Adrenal gland (tissue), 12 donors: Measurements from ENCODE around the gene UPK2. TPM values are rescaled to one million over a fixed set of nuclear protein-coding genes. Genes with fewer than 3 reads are reported as not detected.
"Not testable (repeated sequence)": the region's sequence is repeated elsewhere in the genome, so short reads cannot be mapped to it uniquely, and the experiment has no call there.

Experiments used
- DNase-seq, 7 donors: peaks; one replicate each; pipeline ENCODE4 v3.0.0-alpha.2; 2019 to 2020
- H3K27ac ChIP-seq, 5 donors: fragments of 200-600 bp; sonication (generic) in 4 of 5; 1 replicate in 3 of 5; 2 replicates in 2 of 5; pipeline versions ENCODE4 v1.5.1 to v1.8.0; 2016 to 2020; ENCODE audit warnings: mild to moderate bottlenecking in 1 of 5
- H3K27me3 ChIP-seq: fragments of 200-600 bp; 2 replicates; pipeline ENCODE4 v1.8.0; 2021
- H3K36me3 ChIP-seq, 2 donors: fragments of 200-600 bp; replicated peaks in 1 of 2; 1 replicate in 1 of 2; 2 replicates in 1 of 2; pipeline versions ENCODE4 v1.5.1 to v1.8.0; 2018 to 2022
- H3K4me1 ChIP-seq, 2 donors: fragments of 200-600 bp; replicated peaks in 1 of 2; 1 replicate in 1 of 2; 2 replicates in 1 of 2; pipeline versions ENCODE4 v1.5.1 to v1.8.0; 2018 to 2021
- H3K4me3 ChIP-seq, 4 donors: fragments of 200-600 bp; sonication (generic) in 3 of 4; one replicate each; pipeline ENCODE4 v1.5.1; 2016 to 2018
- H3K9me3 ChIP-seq, 3 donors: fragments of 200-600 bp; sonication (generic) in 1 of 3; replicated peaks in 1 of 3; 1 replicate in 2 of 3; 2 replicates in 1 of 3; pipeline versions ENCODE4 v1.5.1 to v1.8.0; 2016 to 2021
- CTCF ChIP-seq, 6 experiments: fragments of 450-650 bp in 4 of 6; fragments of 200-600 bp in 2 of 6; sonication (generic) in 1 of 6; IDR thresholded peaks; 1 replicate in 5 of 6; 2 replicates in 1 of 6; pipeline versions ENCODE4 v1.5.1 to v1.8.0; 2016 to 2021; ENCODE audit warnings: antibody characterized with exemption in 6 of 6, mild to moderate bottlenecking in 2 of 6, moderate library complexity in 1 of 6
- POLR2A ChIP-seq, 2 donors: fragments of 450-650 bp; IDR thresholded peaks; one replicate each; pipeline ENCODE4 v1.6.1; 2017; ENCODE audit warnings: antibody characterized with exemption in 2 of 2, mild to moderate bottlenecking in 2 of 2, moderate library complexity in 1 of 2
- WGBS, 4 donors: extraction: QIAGEN DNeasy Blood & Tissue Kit in 2 of 4; methylation state at CpG; one replicate each; pipeline versions ENCODE4 v1.1.5 to v1.1.7; 2013 to 2017; 5-methylcytosine and 5-hydroxymethylcytosine counted together
- intact Hi-C, 2 donors: fragments of 100-400 bp; cut with DNase I; formaldehyde crosslinking; loops; one replicate each; pipeline versions ENCODE4 v1.14.1 to v1.15.0; 2022 to 2023
- polyA plus RNA-seq, 3 donors: library from polyadenylated mRNA; stranded (reverse); fragments of 200-250 nt in 2 of 3; fragments of 350-450 nt in 1 of 3; fragmentation: Illumina TruSeq in 1 of 3; extraction: RNeasy Lipid Tissue Mini Kit (QIAGEN cat#74804) in 1 of 3; gene quantifications; one replicate each; pipeline ENCODE4 v1.2.3, GENCODE V29; 2013 to 2014
- total RNA-seq, 9 donors: library from RNA; depleted of rRNA in 4 of 9; stranded (reverse); fragments of >200 nt in 4 of 9; fragments of 120-200 nt in 1 of 9; fragmentation: NEBNext Ultra II Directional in 1 of 9; extraction: Animal tissue kit (Norgen Biotek cat#: 25700) in 1 of 9; gene quantifications; one replicate each; pipeline versions ENCODE4 v1.1.0 to v1.2.4, GENCODE V29; 2013 to 2023
- donor health status: healthy with polysubstance abuse.
- donor health status: Bipolar disorder and iron deficiency.
- donor health status: DM: yes; HTN: yes; CAD: no.
- donor health status: DM: no; HTN: no; CAD: no.
- donor health status: DM: no; HTN: no; CAD: no.
- donor health status: DM: yes; HTN: yes; CAD: no.

UPK2 gene
- total and polyA plus RNA-seq, 12 donors: 0.39 to 1.0 (median 0.64) TPM; not detected in 9

- Histone ChIP-seq H3K27me3 (no peaks in the 10 kb centered on the region), H3K27ac (no peak overlapping the region), H3K36me3 (no peaks in the 10 kb centered on the region), H3K4me1 (no peaks in the 10 kb centered on the region), H3K9me3 (no peaks in the 10 kb centered on the region), H3K4me3 (no peak overlapping the region)
- intact Hi-C loops: loop anchor here (5.0 kb wide), 1 partner anchor 271 kb away; no protein-coding TSS in a partner anchor
- 78 to 87% (median 83%) methylated on average over 6 to 8 of the region's 8 CpGs for WGBS, 4 donors
- no peak for DNase-seq
- TF ChIP-seq CTCF (IDR thresholded peaks at IDR 0.05): no peak
- no peak for TF ChIP-seq POLR2A (IDR thresholded peaks at IDR 0.05)
Measured at GRCh38 chr11:118957968-118958367, 1.9 kb downstream of the UPK2 start.

- no peak for DNase-seq
- H3K36me3 ChIP-seq: no peaks in the 10 kb centered on the region
- H3K9me3 ChIP-seq: no peaks in the 10 kb centered on the region
- intact Hi-C loops: loop anchor here (5.0 kb wide), 1 partner anchor 271 kb away; no protein-coding TSS in a partner anchor
- 56 to 94% (median 89%) methylated on average over 1 to 2 of the region's 2 CpGs for WGBS, 4 donors
- no peaks in the 10 kb centered on the region for H3K4me1 ChIP-seq
- TF ChIP-seq CTCF (IDR thresholded peaks at IDR 0.05) (no peak), POLR2A (IDR thresholded peaks at IDR 0.05) (no peak)
- H3K27me3 ChIP-seq: no peaks in the 10 kb centered on the region
- H3K27ac ChIP-seq: no peak overlapping the region
- no peak overlapping the region for H3K4me3 ChIP-seq
Measured at GRCh38 chr11:118958577-118958976, 2.5 kb downstream of the UPK2 start.

GRCh38 chr11:118961189-118961588, 5.1 kb downstream of the UPK2 start:
- Histone ChIP-seq H3K27me3 (no peaks in the 10 kb centered on the region), H3K27ac (no peak overlapping the region), H3K4me3 (no peak overlapping the region), H3K36me3 (no peaks in the 10 kb centered on the region), H3K9me3 (no peaks in the 10 kb centered on the region), H3K4me1 (no peaks in the 10 kb centered on the region)
- no peak for DNase-seq
- TF ChIP-seq CTCF (IDR thresholded peaks at IDR 0.05): no peak
- no peak for TF ChIP-seq POLR2A (IDR thresholded peaks at IDR 0.05)
- intact Hi-C loops: no loop called here
- WGBS, 4 donors: 82 to 100% (median 84%) methylated on average over 2 to 5 of the region's 5 CpGs

GRCh38 chr11:118961591-118961990, 5.5 kb downstream of the UPK2 start:
- Histone ChIP-seq H3K36me3 (no peaks in the 10 kb centered on the region), H3K27me3 (no peaks in the 10 kb centered on the region), H3K27ac (no peak overlapping the region), H3K4me3 (no peak overlapping the region), H3K9me3 (no peaks in the 10 kb centered on the region), H3K4me1 (no peaks in the 10 kb centered on the region)
- intact Hi-C loops: no loop called here
- DNase-seq: no peak
- 40 to 68% (median 61%) methylated on average over 1 to 11 of the region's 11 CpGs for WGBS, 4 donors
- TF ChIP-seq CTCF (IDR thresholded peaks at IDR 0.05): no peak
- no peak for TF ChIP-seq POLR2A (IDR thresholded peaks at IDR 0.05)

- H3K9me3 ChIP-seq, DNase-seq, H3K4me3 ChIP-seq, intact Hi-C loops, H3K27ac ChIP-seq, H3K4me1 ChIP-seq, H3K36me3 ChIP-seq: not testable (repeated sequence)
- peaks cover 12% of the 10 kb centered on the region for H3K27me3 ChIP-seq
- 84 to 96% (median 95%) methylated on average over 2 of the region's 2 CpGs for WGBS, 4 donors
Measured at GRCh38 chr11:118969508-118969907, 13.4 kb downstream of the UPK2 start.
